Memory B cell (primary cell): ENCODE data around the gene UTP11.

ENCODE experiments used
- ATAC-seq: fragments of 150-1000 bp; cut with Tn5 transposase; 2 replicates; pipeline ENCODE4 v1.10.0; 2021; ENCODE audit warnings: low read depth, mild to moderate bottlenecking, moderate library complexity
- DNase-seq, 2 donors: peaks; one replicate each; pipeline ENCODE4 v3.0.0; 2022; ENCODE audit warnings: low spot score in 2 of 2
- H3K27ac Mint-ChIP-seq: one replicate; pipeline ENCODE4 v1.8.0; 2022; ENCODE audit warnings: mild to moderate bottlenecking, moderate library complexity, mixed read lengths
- H3K27me3 Mint-ChIP-seq: one replicate; pipeline ENCODE4 v1.8.0; 2022; ENCODE audit warnings: mixed read lengths
- H3K36me3 Mint-ChIP-seq: one replicate; pipeline ENCODE4 v1.8.0; 2022; ENCODE audit warnings: mild to moderate bottlenecking, mixed read lengths
- H3K4me1 Mint-ChIP-seq: one replicate; pipeline ENCODE4 v1.8.0; 2022; ENCODE audit warnings: mixed read lengths
- H3K4me3 Mint-ChIP-seq: one replicate; pipeline ENCODE4 v1.8.0; 2022; ENCODE audit warnings: mild to moderate bottlenecking, moderate library complexity, mixed read lengths
- H3K9me3 Mint-ChIP-seq: one replicate; pipeline ENCODE4 v1.8.0; 2022; ENCODE audit warnings: mixed read lengths

UTP11 gene

DNA sequence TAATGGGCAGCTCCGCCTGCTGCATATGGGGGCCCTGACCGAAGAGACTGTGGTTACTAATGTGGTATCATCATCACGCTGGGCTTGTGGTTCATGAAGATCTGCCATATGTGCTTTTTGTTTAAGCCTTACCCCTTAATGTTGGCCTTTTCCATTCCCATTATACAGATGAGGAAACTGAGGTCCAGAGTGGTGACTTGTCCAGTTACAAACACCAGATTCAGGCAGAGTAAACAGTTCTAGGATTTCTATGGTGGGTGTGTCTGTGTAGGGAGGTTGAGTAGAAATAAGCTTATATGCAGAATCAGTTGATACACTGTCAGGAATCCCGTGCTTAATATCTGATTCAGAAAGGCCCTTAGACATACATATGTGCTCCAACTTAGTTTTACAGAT lies 691 bp downstream of the UTP11 start:
- Mint-ChIP-seq H3K27me3 (no peaks in the 10 kb centered on the region), H3K4me3 (peak overlapping the region; percentile 99), H3K4me1 (peaks cover 12% of the 10 kb centered on the region), H3K36me3 (peaks cover 4% of the 10 kb centered on the region), H3K9me3 (no peaks in the 10 kb centered on the region), H3K27ac (peak overlapping the region; percentile 96)
- DNase-seq, result no peak
- ATAC-seq, result no peak

- H3K27me3 Mint-ChIP-seq, result no peaks in the 10 kb centered on the region
Measured at GRCh38 chr1:38014171-38014570, 1.6 kb downstream of the UTP11 start.

GRCh38 chr1:38014724-38015424 lies 2.3 kb downstream of the UTP11 start:
- ATAC-seq (no peak), DNase-seq (no peak)
- Mint-ChIP-seq H3K27me3 (no peaks in the 10 kb centered on the region), H3K4me3 (no peak overlapping the region), H3K4me1 (peaks cover 12% of the 10 kb centered on the region), H3K9me3 (no peaks in the 10 kb centered on the region), H3K27ac (no peak overlapping the region), H3K36me3 (peaks cover 8% of the 10 kb centered on the region)

More at GRCh38 chr1:38014171-38014570, 1.6 kb downstream of the UTP11 start:
- Mint-ChIP-seq H3K4me1 (peaks cover 12% of the 10 kb centered on the region), H3K36me3 (peaks cover 8% of the 10 kb centered on the region), H3K9me3 (no peaks in the 10 kb centered on the region), H3K27ac (no peak overlapping the region), H3K4me3 (peak overlapping the region; percentile 99)
- DNase-seq, result no peak
- ATAC-seq, result no peak

GRCh38 chr1:38015978-38016725 lies 3.6 kb downstream of the UTP11 start:
- peaks cover 8% of the 10 kb centered on the region for H3K36me3 Mint-ChIP-seq
- H3K9me3 Mint-ChIP-seq, result no peaks in the 10 kb centered on the region
- H3K27ac Mint-ChIP-seq, result peak overlapping the region; percentile 19
- H3K4me3 Mint-ChIP-seq, result no peak overlapping the region
- H3K27me3 Mint-ChIP-seq, result no peaks in the 10 kb centered on the region
- ATAC-seq (no peak), DNase-seq (no peak)
- H3K4me1 Mint-ChIP-seq, result peaks cover 12% of the 10 kb centered on the region

DNA sequence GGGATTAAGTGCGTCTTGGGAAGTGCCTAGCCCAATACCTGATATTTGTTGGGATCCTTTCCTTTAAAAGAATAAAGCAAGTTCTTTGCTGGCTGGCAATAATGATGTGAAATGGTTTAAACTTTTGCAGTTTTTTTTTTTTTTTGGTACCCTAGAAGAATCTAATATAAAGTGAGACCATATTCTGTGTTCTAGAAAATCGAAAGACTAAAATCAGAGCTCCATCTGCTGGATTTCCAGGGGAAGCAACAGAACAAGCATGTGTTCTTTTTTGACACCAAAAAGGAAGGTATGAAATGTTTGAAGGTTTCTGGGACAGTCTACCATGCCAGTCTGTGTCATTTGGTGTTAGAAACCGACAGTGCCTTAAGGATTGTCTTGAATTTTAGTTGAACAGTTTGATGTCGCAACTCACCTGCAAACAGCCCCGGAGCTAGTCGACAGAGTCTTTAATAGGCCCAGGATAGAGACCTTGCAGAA lies 6.4 kb downstream of the UTP11 start:
- Mint-ChIP-seq H3K36me3 (peaks cover 23% of the 10 kb centered on the region), H3K27ac (no peak overlapping the region), H3K4me1 (peaks cover 3% of the 10 kb centered on the region), H3K9me3 (no peaks in the 10 kb centered on the region), H3K27me3 (no peaks in the 10 kb centered on the region), H3K4me3 (no peak overlapping the region)
- DNase-seq (no peak), ATAC-seq (peak; percentile 46)

DNA sequence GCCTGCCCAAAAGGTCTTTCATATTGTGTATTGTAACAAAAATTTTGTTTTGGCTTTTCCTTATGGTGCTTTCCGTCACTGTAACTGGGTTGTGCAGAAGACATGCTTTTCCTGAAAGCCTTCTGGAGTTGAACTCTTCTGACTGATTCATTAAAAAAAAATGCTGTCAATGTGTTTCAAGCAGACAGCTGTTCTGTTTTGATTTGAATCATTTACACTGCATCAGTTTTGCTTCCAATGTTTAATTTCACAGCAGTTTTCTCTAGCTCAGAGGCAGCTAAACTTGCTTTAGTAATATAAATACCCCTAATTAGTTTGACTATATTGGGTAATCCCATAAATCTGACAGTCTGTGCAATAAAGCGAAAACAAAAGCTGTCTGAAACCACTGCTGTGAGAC lies 7.9 kb downstream of the UTP11 start:
- Mint-ChIP-seq H3K4me3 (no peak overlapping the region), H3K36me3 (peaks cover 30% of the 10 kb centered on the region), H3K4me1 (no peaks in the 10 kb centered on the region), H3K27ac (no peak overlapping the region), H3K27me3 (no peaks in the 10 kb centered on the region), H3K9me3 (no peaks in the 10 kb centered on the region)
- DNase-seq (no peak), ATAC-seq (no peak)

GRCh38 chr1:38021969-38022368 lies 9.4 kb downstream of the UTP11 start:
- ATAC-seq (no peak), DNase-seq (no peak)
- no peaks in the 10 kb centered on the region for H3K9me3 Mint-ChIP-seq
- H3K4me1 Mint-ChIP-seq, result peaks cover 4% of the 10 kb centered on the region
- H3K27ac Mint-ChIP-seq, result no peak overlapping the region
- peaks cover 32% of the 10 kb centered on the region for H3K36me3 Mint-ChIP-seq
- H3K27me3 Mint-ChIP-seq, result no peaks in the 10 kb centered on the region
- no peak overlapping the region for H3K4me3 Mint-ChIP-seq

DNA sequence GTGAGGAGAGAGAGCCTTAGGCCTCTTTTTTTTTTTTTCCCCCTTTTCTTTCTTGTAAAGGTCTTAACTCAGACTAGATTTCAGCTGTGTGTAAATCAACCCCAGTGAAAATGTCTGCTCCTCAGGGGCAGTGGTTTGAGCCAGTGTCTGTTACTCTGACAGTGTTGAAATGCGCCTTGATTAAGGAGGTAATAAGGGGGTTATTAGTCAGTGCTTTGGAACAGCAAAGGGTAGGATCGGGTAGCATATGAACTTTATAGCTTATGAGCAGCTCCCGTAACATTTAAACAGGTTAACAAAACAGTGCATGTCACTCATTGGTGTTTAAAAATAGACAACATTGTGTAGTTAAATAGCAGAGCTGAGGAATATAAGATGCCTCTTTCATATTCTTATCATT lies 10.3 kb downstream of the UTP11 start:
- Mint-ChIP-seq H3K27me3 (no peaks in the 10 kb centered on the region), H3K9me3 (no peaks in the 10 kb centered on the region), H3K4me3 (no peak overlapping the region), H3K4me1 (peaks cover 6% of the 10 kb centered on the region), H3K27ac (no peak overlapping the region), H3K36me3 (peaks cover 30% of the 10 kb centered on the region)
- DNase-seq (no peak), ATAC-seq (no peak)

DNA sequence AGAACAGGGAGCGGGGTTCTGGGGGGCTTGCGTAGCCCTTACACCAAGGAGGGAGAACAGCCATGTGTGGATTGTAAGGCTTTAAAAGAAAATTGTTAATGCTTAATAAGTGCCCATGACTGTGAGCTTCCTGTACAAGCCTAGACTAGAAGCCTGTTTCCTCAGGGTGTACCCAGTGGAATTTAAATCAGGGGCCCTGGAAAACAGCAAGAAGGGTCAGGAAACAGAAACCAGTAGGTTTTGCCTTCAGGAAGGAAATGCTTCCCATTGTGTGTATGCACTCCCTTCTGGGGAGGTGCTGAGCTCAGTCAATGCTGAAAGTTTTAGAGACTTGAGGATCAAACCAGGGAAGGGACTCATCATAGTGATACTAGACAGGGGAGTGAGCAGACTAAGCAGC lies 12.7 kb downstream of the UTP11 start:
- Mint-ChIP-seq H3K36me3 (peaks cover 26% of the 10 kb centered on the region), H3K27ac (no peak overlapping the region), H3K4me1 (peaks cover 13% of the 10 kb centered on the region), H3K27me3 (no peaks in the 10 kb centered on the region), H3K4me3 (no peak overlapping the region), H3K9me3 (no peaks in the 10 kb centered on the region)
- DNase-seq, result no peak
- no peak for ATAC-seq

DNA sequence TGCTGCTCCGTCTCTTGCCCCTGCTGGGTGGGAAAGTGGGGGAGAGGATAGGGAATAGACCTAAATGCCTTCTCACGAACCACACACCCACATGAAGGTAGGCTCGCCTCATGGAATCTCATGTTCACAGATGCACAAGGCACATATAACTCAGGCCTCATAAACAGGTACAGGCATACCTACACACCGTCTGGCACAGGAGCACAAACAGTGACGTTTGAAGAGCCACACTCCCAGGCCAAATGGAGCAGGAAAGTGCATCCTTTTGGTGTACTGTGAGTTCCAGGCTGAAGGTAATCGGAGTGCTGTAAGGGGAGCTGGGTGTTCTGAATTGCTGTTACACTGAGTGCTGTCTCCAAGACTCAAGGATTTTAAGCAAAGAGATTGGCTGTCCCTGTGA lies 13.1 kb downstream of the UTP11 start:
- peaks cover 26% of the 10 kb centered on the region for H3K36me3 Mint-ChIP-seq
- DNase-seq, result no peak
- H3K4me3 Mint-ChIP-seq, result no peak overlapping the region
- H3K9me3 Mint-ChIP-seq, result no peaks in the 10 kb centered on the region
- H3K27ac Mint-ChIP-seq, result no peak overlapping the region
- H3K27me3 Mint-ChIP-seq, result no peaks in the 10 kb centered on the region
- ATAC-seq, result no peak
- H3K4me1 Mint-ChIP-seq, result peaks cover 15% of the 10 kb centered on the region

DNA sequence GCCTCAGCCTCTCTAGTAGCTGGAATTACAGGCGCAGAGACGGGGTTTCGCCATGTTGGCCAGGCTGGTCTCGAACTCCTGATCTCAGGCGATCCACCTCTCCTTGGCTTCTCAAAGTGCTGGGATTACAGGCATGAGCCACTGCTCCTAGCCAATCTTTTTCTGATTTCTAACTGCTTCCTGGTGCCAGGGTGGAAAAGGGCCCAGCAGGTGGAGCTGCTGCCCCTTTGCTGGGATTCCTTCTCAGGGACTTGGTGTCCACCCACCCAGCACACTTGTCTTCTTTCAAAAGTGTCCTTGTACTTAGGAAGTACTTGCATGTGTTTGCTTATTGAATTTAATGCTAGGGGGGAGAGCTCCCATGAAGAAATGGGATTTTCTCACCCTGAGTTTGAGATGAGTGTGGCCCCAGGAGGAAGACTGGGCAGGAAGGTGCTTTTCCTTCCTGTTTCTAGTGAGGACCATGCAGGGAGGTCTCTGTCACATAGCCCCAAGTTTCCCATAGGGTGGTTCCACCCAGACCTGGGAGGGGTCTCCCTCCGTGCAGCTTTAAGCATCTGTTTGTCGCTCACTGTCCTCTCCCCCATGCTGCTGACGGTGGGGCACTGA lies 14.2 kb downstream of the UTP11 start:
- ATAC-seq (no peak), DNase-seq (no peak)
- Mint-ChIP-seq H3K36me3 (peaks cover 26% of the 10 kb centered on the region), H3K4me1 (peaks cover 15% of the 10 kb centered on the region), H3K27ac (no peak overlapping the region), H3K4me3 (no peak overlapping the region), H3K9me3 (no peaks in the 10 kb centered on the region), H3K27me3 (peaks cover 2% of the 10 kb centered on the region)

DNA sequence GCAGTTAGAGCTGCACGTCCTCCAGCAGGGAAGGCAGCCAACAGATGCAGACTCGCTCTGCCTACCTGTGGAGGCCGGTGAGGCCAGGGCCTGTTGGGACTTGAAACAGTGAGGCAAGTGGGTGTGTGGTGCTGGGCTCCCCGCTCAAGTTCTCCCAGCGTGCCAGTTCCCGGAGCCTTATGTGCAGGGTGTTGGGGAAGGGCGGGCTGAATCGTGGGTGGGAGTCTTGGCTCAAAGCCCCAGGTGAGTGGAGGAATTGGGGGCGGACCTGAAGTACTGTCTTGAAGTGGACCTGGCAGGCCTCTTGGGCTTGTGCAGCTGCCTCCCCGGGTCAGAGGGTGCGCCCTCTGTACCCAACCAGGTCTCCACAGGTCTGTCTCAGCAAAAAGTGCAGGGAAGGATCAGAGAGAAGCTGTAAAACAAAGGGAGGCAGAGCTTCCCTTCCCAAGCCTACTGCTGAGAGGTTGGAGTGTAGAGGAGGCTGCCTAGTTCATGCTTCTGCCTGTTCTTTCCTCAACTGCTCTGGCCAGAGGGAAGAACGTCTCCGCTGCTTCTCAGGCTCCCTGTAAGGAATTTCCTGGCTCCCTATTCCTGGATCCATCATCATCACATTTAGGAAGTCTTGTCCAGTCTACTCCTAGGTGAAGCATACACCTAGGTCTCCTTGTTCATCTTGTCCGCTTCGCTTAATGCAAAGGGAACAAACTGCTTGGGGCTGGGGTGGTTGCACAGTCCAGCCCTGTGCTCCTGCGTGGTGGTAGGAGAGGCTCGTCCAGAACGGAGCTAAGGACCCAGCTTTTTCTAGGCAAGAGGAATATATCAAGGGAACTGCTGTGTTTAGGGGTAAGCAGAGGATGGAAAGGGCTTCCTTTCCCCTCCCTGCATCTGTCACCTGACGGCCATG lies 14.9 kb downstream of the UTP11 start:
- Mint-ChIP-seq H3K9me3 (no peaks in the 10 kb centered on the region), H3K4me3 (no peak overlapping the region), H3K27ac (no peak overlapping the region), H3K27me3 (peaks cover 2% of the 10 kb centered on the region), H3K4me1 (peaks cover 15% of the 10 kb centered on the region), H3K36me3 (peaks cover 20% of the 10 kb centered on the region)
- ATAC-seq (no peak), DNase-seq (no peak)

DNA sequence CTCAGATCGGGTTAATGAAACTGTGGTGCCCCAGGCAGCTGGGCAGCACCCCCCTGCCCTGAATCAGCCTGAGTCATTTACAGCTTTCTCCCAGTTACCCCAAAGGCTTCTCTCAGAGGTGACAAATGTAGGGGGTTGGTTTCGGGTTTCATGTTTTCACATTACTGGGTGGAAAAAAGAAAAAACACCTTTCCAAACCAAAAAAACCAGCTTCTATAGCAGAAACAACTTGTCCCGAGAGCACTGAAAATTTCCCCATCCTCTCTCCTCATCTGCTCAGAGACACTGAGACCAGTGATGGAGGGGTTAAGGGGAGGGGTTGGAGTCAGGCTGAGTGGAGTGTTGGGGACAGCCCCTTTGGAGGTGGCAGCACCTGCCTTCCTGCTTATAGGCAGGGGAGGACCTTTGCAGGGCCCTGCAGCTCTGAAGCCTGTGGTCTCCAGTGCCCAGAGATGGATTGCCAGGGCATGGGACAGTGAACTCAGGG lies 15.6 kb downstream of the UTP11 start:
- Mint-ChIP-seq H3K4me1 (peaks cover 15% of the 10 kb centered on the region), H3K4me3 (no peak overlapping the region), H3K36me3 (peaks cover 14% of the 10 kb centered on the region), H3K27ac (no peak overlapping the region), H3K27me3 (peaks cover 2% of the 10 kb centered on the region), H3K9me3 (no peaks in the 10 kb centered on the region)
- DNase-seq (no peak), ATAC-seq (peak; percentile 68)
